ENCODE results near the gene BCL2L13.

DNA sequence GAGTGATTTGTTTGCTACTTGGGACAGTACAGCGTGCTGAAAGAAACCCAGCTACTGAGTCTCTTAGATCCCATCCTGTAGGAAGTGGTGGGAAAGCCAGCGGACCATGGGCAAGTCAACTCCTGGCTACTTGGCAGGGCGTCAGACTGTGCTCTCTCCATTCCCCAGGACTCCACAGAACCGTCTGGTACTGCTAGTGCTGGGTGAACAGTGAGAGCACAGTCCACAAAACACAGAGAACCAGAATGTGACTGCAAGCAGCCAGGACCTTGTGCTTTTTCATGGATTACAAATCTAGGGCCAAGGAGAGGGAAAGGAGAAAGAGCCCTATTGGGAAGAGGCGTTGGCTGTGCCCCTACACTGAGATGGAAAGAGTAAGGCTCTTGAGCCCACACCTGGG is 125.5 kb downstream of the BCL2L13 start:
- TF ChIP-seq, protein P1, sequence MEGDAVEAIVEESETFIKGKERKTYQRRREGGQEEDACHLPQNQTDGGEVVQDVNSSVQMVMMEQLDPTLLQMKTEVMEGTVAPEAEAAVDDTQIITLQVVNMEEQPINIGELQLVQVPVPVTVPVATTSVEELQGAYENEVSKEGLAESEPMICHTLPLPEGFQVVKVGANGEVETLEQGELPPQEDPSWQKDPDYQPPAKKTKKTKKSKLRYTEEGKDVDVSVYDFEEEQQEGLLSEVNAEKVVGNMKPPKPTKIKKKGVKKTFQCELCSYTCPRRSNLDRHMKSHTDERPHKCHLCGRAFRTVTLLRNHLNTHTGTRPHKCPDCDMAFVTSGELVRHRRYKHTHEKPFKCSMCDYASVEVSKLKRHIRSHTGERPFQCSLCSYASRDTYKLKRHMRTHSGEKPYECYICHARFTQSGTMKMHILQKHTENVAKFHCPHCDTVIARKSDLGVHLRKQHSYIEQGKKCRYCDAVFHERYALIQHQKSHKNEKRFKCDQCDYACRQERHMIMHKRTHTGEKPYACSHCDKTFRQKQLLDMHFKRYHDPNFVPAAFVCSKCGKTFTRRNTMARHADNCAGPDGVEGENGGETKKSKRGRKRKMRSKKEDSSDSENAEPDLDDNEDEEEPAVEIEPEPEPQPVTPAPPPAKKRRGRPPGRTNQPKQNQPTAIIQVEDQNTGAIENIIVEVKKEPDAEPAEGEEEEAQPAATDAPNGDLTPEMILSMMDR (optimal IDR thresholded peaks at IDR 0.05 in 1 of 3, IDR thresholded peaks at IDR 0.05 in 1 of 3, conservative IDR thresholded peaks at IDR 0.05 in 1 of 3; ENCODE audit: extremely low read depth in 1 of 3, insufficient read depth in 2 of 3, low read length in 3 of 3), result no peak
- TF ChIP-seq EZH2 (IDR thresholded peaks at IDR 0.05; ENCODE audit: low read length), result no peak
